SK-N-SH treated with all-trans-retinoic acid at 6 μM for 48 hours (cell line): Measurements from ENCODE around the gene SMYD2.

Source experiments
- ATAC-seq: fragments of 200-7000 bp; cut with Tn5 transposase; 3 replicates; pipeline ENCODE4 v1.9.1; 2020; ENCODE audit warnings: mild to moderate bottlenecking, moderate library complexity
- BACH2 ChIP-seq: fragments of 250-450 bp; sonication (Bioruptor Pico); IDR thresholded peaks from 2 replicates; pipeline ENCODE4 v1.9.0; 2021; ENCODE audit warnings: mild to moderate bottlenecking, borderline replicate concordance
- CSDC2 ChIP-seq: fragments of 250-450 bp; sonication (Bioruptor Pico); IDR thresholded peaks from 2 replicates; pipeline ENCODE4 v1.5.0; 2020; ENCODE audit warnings: mild to moderate bottlenecking, moderate library complexity
- CSRNP3 ChIP-seq: fragments of 250-450 bp; sonication (Bioruptor Pico); IDR thresholded peaks from 2 replicates; pipeline ENCODE4 v1.5.1; 2021; ENCODE audit warnings: mild to moderate bottlenecking, moderate library complexity
- ESRRG ChIP-seq: fragments of 250-450 bp; sonication (Bioruptor Pico); IDR thresholded peaks from 2 replicates; pipeline ENCODE4 v1.6.1; 2021; ENCODE audit warnings: mild to moderate bottlenecking
- GLIS3 ChIP-seq: fragments of 250-450 bp; sonication (Bioruptor Pico); IDR thresholded peaks from 2 replicates; pipeline ENCODE4 v1.5.0; 2020; ENCODE audit warnings: mild to moderate bottlenecking, moderate library complexity
- ISL1 ChIP-seq: fragments of 250-450 bp; sonication (Bioruptor Pico); IDR thresholded peaks from 2 replicates; pipeline ENCODE4 v2.1.2; 2022; ENCODE audit warnings: mild to moderate bottlenecking, moderate library complexity
- PPARA ChIP-seq: fragments of 250-450 bp; sonication (Bioruptor Pico); IDR thresholded peaks from 2 replicates; pipeline ENCODE4 v1.5.0; 2020; ENCODE audit warnings: mild to moderate bottlenecking, borderline replicate concordance
- RARB ChIP-seq: fragments of 250-450 bp; sonication (Bioruptor Pico); IDR thresholded peaks from 2 replicates; pipeline ENCODE4 v1.8.0; 2021; ENCODE audit warnings: mild to moderate bottlenecking, moderate library complexity
- SNAI2 ChIP-seq: fragments of 250-450 bp; sonication (Bioruptor Pico); IDR thresholded peaks from 2 replicates; pipeline ENCODE4 v1.5.0; 2020; ENCODE audit warnings: mild to moderate bottlenecking, moderate library complexity
- TCF4 ChIP-seq: fragments of 250-450 bp; sonication (Bioruptor Pico); IDR thresholded peaks from 2 replicates; pipeline ENCODE4 v1.8.0; 2021; ENCODE audit warnings: mild to moderate bottlenecking, moderate library complexity, borderline replicate concordance
- TOX ChIP-seq: fragments of 250-450 bp; sonication (Bioruptor Pico); IDR thresholded peaks from 2 replicates; pipeline ENCODE4 v1.8.0; 2021; ENCODE audit warnings: mild to moderate bottlenecking, moderate library complexity, borderline replicate concordance
- TSHZ2 ChIP-seq: fragments of 250-450 bp; sonication (Bioruptor Pico); IDR thresholded peaks from 2 replicates; pipeline ENCODE4 v1.5.0; 2020; ENCODE audit warnings: mild to moderate bottlenecking, moderate library complexity
- ZC3H10 ChIP-seq: fragments of 250-450 bp; sonication (Bioruptor Pico); IDR thresholded peaks from 2 replicates; pipeline ENCODE4 v1.5.1; 2021; ENCODE audit warnings: mild to moderate bottlenecking, moderate library complexity
- ZFP3 ChIP-seq: fragments of 250-450 bp; sonication (Bioruptor Pico); IDR thresholded peaks from 2 replicates; pipeline ENCODE4 v1.5.0; 2020; ENCODE audit warnings: mild to moderate bottlenecking, moderate library complexity
- ZFP30 ChIP-seq: fragments of 450-650 bp; formaldehyde crosslinking; IDR thresholded peaks from 2 replicates; pipeline ENCODE4 v1.5.0; 2022; ENCODE audit warnings: mild to moderate bottlenecking, moderate library complexity
- ZNF565 ChIP-seq: fragments of 450-650 bp; formaldehyde crosslinking; conservative IDR thresholded peaks from 2 replicates; pipeline ENCODE4 v1.5.0; 2020; ENCODE audit warnings: low read depth, mild to moderate bottlenecking, moderate library complexity
- ZNF70 ChIP-seq: fragments of 450-650 bp; formaldehyde crosslinking; IDR thresholded peaks from 2 replicates; pipeline ENCODE4 v1.5.0; 2020; ENCODE audit warnings: mild to moderate bottlenecking, moderate library complexity
- ZNF8 ChIP-seq: fragments of 450-650 bp; formaldehyde crosslinking; IDR thresholded peaks from 2 replicates; pipeline ENCODE4 v1.5.0; 2020; ENCODE audit warnings: mild to moderate bottlenecking, moderate library complexity
- TF ChIP-seq, protein P1 (sequence below): fragments of 250-450 bp; sonication (Bioruptor Pico); IDR thresholded peaks from 2 replicates; pipeline ENCODE4 v1.8.0; 2021; ENCODE audit warnings: low read depth, mild to moderate bottlenecking, moderate library complexity, borderline replicate concordance
- TF ChIP-seq, protein P2 (sequence below): fragments of 250-450 bp; sonication (Bioruptor Pico); IDR thresholded peaks from 2 replicates; pipeline ENCODE4 v1.8.0; 2020; ENCODE audit warnings: mild to moderate bottlenecking, moderate library complexity, borderline replicate concordance

Gene SMYD2

GRCh38 chr1:214364386-214364785 is 83.4 kb downstream of the SMYD2 start (continued):
- TF ChIP-seq TSHZ2 (CRISPR knock-in tag) (no peak), BACH2 (CRISPR knock-in tag) (no peak), ZNF565 (no peak), ESRRG (no peak), SNAI2 (no peak), RARB (no peak)

DNA sequence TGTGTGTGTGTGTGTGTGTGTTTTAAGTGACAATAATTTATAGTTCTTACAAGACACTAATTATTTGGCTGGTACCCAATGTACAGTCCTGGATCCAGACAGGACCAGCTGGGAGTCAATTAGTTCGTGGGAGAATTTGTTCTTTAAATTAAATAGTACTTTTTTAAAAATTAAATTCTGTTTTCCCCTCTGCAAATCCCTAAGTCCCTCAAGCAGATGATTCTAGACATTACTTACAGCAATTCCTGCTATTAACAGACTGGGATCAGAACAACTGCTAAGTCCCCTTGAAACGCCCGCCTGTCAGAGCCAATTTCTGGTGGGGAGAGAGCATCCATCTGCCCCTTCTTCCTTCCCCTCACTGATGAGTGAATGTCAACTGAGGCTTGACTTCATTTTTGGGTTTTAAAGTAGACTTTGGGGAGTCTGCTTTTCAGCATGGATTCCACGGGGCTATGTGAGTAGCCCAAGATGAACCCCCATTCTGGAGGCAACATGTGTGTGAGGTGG is 83.9 kb downstream of the SMYD2 start:
- no peak for ATAC-seq
- no peak for TF ChIP-seq ZNF8 (CRISPR knock-in tag)
- no peak for TF ChIP-seq ISL1 (CRISPR knock-in tag)
- no peak for TF ChIP-seq ZFP3 (CRISPR knock-in tag)
- no peak for TF ChIP-seq TCF4
- no peak for TF ChIP-seq ZNF565
- no peak for TF ChIP-seq ESRRG
- no peak for TF ChIP-seq SNAI2
- no peak for TF ChIP-seq BACH2 (CRISPR knock-in tag)

- no peak for ATAC-seq
- no peak for TF ChIP-seq TCF4
Measured at GRCh38 chr1:214367841-214368240, 86.9 kb downstream of the SMYD2 start.

DNA sequence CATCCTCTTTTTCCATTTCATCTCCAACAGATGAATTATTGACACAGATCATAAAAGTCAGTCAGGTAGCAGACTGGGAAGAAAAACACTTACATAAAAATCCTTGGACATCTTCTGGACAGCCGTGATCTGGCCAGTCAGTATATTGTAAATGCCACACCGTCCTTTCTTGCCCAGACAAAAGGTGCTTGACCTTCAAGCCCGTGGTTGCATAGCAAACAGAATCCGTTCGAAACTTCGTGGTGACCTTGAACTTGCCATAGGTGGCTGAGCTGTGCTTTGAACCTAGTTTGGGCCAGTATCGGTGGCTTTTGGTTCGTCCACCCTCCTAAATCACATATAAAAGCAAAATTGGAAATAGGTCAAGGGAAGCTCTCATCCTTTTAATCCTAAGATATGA is 88.4 kb downstream of the SMYD2 start:
- no peak for ATAC-seq
- TF ChIP-seq, protein P1, sequence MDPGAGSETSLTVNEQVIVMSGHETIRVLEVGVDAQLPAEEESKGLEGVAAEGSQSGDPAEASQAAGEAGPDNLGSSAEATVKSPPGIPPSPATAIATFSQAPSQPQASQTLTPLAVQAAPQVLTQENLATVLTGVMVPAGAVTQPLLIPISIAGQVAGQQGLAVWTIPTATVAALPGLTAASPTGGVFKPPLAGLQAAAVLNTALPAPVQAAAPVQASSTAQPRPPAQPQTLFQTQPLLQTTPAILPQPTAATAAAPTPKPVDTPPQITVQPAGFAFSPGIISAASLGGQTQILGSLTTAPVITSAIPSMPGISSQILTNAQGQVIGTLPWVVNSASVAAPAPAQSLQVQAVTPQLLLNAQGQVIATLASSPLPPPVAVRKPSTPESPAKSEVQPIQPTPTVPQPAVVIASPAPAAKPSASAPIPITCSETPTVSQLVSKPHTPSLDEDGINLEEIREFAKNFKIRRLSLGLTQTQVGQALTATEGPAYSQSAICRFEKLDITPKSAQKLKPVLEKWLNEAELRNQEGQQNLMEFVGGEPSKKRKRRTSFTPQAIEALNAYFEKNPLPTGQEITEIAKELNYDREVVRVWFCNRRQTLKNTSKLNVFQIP = no peak
- TF ChIP-seq TSHZ2 (CRISPR knock-in tag) (no peak), ZNF565 (no peak), GLIS3 (CRISPR knock-in tag) (no peak), PPARA (no peak), ZFP3 (CRISPR knock-in tag) (no peak), BACH2 (CRISPR knock-in tag) (no peak), TCF4 (no peak), ZC3H10 (CRISPR knock-in tag) (no peak), ESRRG (no peak), ZFP30 (CRISPR knock-in tag) (no peak), ZNF8 (CRISPR knock-in tag) (no peak), ISL1 (CRISPR knock-in tag) (no peak), CSRNP3 (CRISPR knock-in tag) (no peak), TOX (CRISPR knock-in tag) (no peak), ZNF70 (CRISPR knock-in tag) (no peak), RARB (no peak), CSDC2 (CRISPR knock-in tag) (no peak)
- TF ChIP-seq, protein P2, sequence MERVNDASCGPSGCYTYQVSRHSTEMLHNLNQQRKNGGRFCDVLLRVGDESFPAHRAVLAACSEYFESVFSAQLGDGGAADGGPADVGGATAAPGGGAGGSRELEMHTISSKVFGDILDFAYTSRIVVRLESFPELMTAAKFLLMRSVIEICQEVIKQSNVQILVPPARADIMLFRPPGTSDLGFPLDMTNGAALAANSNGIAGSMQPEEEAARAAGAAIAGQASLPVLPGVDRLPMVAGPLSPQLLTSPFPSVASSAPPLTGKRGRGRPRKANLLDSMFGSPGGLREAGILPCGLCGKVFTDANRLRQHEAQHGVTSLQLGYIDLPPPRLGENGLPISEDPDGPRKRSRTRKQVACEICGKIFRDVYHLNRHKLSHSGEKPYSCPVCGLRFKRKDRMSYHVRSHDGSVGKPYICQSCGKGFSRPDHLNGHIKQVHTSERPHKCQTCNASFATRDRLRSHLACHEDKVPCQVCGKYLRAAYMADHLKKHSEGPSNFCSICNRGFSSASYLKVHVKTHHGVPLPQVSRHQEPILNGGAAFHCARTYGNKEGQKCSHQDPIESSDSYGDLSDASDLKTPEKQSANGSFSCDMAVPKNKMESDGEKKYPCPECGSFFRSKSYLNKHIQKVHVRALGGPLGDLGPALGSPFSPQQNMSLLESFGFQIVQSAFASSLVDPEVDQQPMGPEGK (CRISPR knock-in tag) = no peak
